Parathyroid adenoma (tissue), 2 donors: ENCODE results near the gene SIX5.
"Not testable (repeated sequence)": the region's sequence is repeated elsewhere in the genome, so short reads cannot be mapped to it uniquely, and the experiment has no call there.

Source experiments
- H2AFZ ChIP-seq: fragments of 300-600 bp; sonication (generic); one replicate; pipeline ENCODE4 v1.7.0; 2017; ENCODE audit warnings: antibody characterized with exemption, mild to moderate bottlenecking
- H3K27ac ChIP-seq: fragments of 300-600 bp; sonication (generic); one replicate; pipeline ENCODE4 v1.7.0; 2017
- H3K27me3 ChIP-seq: fragments of 300-600 bp; sonication (generic); one replicate; pipeline ENCODE4 v1.7.0; 2017; ENCODE audit warnings: low read length; ENCODE audit not compliant: control insufficient read depth, insufficient read depth
- H3K36me3 ChIP-seq: fragments of 300-600 bp; sonication (generic); one replicate; pipeline ENCODE4 v1.7.0; 2017; ENCODE audit warnings: low read length; ENCODE audit not compliant: control insufficient read depth, insufficient read depth
- H3K4me1 ChIP-seq: fragments of 300-600 bp; sonication (generic); one replicate; pipeline ENCODE4 v1.7.0; 2017; ENCODE audit warnings: control low read depth
- H3K4me2 ChIP-seq: fragments of 300-600 bp; sonication (generic); one replicate; pipeline ENCODE4 v1.7.0; 2017; ENCODE audit warnings: low read length
- H3K4me3 ChIP-seq: fragments of 300-600 bp; sonication (generic); one replicate; pipeline ENCODE4 v1.7.0; 2017; ENCODE audit warnings: low read depth, low read length
- H3K79me2 ChIP-seq: fragments of 300-600 bp; sonication (generic); one replicate; pipeline ENCODE4 v1.7.0; 2017; ENCODE audit warnings: control low read depth
- H3K9ac ChIP-seq: fragments of 300-600 bp; sonication (generic); one replicate; pipeline ENCODE4 v1.7.0; 2017; ENCODE audit warnings: mild to moderate bottlenecking
- H3K9me3 ChIP-seq: fragments of 300-600 bp; sonication (generic); one replicate; pipeline ENCODE4 v1.7.0; 2017; ENCODE audit warnings: low read length; ENCODE audit not compliant: control insufficient read depth
- TF ChIP-seq, protein P1 (sequence below): fragments of 300-600 bp; sonication (generic); IDR thresholded peaks from one replicate; pipeline ENCODE4 v1.7.0; 2017; ENCODE audit warnings: antibody characterized with exemption, mild to moderate bottlenecking
- donor health status: primary hyperparathyroidism.

SIX5 gene

DNA sequence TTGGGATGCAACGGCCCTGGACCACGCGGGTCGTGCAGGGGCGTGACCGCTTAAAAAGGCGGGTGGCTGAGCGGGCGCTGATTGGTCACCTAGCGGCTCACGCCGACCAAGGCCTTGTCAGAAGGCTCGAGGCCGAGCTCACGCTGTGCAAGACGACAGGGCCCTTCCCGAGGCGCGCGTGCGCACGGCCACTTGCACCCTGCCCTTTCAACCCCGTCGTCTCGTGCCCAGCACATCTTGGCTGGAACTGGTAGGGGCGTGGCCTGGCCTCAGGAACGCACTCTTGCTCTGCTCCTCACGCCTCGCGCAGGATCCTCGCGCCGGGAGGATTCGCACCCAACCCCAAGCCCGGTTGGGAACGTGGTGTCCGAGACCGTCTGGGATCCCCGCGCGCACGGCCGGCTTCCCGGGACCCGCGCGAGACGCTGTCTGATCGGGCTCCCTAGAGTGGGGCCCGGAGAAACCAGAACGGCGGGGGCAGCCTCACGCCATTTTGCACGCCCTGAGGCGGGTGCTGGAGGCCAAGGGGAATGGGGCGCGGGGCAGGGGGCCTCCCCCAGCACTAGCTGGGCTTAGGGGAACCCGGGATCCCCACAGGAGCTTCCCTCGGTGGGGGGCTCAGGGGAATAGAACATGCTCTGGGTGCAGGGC lies 35.8 kb downstream of the SIX5 start, which contains the start of gene MEIOSIN:
Gene MEIOSIN, plus strand, starts transcription at position 280 of the 651 bp plus-strand sequence. CDS start 1,938 bp downstream, outside the sequence.
- no peak within 1 kb of the TSS for H3K4me3 ChIP-seq
- peaks cover 6% of the 10 kb centered on the region for H3K4me1 ChIP-seq
- no peak within 1 kb of the TSS for H2AFZ ChIP-seq
- no peak within 1 kb of the TSS for H3K9ac ChIP-seq
- H3K9me3 ChIP-seq = no peaks in the 10 kb centered on the region
- no peaks in the 10 kb centered on the region for H3K27me3 ChIP-seq
- peaks cover 22% of the 10 kb centered on the region for H3K79me2 ChIP-seq
- no peaks in the 10 kb centered on the region for H3K36me3 ChIP-seq
- H3K4me2 ChIP-seq = no peak within 1 kb of the TSS
- no peak within 1 kb of the TSS for H3K27ac ChIP-seq
- TF ChIP-seq, protein P1, sequence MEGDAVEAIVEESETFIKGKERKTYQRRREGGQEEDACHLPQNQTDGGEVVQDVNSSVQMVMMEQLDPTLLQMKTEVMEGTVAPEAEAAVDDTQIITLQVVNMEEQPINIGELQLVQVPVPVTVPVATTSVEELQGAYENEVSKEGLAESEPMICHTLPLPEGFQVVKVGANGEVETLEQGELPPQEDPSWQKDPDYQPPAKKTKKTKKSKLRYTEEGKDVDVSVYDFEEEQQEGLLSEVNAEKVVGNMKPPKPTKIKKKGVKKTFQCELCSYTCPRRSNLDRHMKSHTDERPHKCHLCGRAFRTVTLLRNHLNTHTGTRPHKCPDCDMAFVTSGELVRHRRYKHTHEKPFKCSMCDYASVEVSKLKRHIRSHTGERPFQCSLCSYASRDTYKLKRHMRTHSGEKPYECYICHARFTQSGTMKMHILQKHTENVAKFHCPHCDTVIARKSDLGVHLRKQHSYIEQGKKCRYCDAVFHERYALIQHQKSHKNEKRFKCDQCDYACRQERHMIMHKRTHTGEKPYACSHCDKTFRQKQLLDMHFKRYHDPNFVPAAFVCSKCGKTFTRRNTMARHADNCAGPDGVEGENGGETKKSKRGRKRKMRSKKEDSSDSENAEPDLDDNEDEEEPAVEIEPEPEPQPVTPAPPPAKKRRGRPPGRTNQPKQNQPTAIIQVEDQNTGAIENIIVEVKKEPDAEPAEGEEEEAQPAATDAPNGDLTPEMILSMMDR = no peak

DNA sequence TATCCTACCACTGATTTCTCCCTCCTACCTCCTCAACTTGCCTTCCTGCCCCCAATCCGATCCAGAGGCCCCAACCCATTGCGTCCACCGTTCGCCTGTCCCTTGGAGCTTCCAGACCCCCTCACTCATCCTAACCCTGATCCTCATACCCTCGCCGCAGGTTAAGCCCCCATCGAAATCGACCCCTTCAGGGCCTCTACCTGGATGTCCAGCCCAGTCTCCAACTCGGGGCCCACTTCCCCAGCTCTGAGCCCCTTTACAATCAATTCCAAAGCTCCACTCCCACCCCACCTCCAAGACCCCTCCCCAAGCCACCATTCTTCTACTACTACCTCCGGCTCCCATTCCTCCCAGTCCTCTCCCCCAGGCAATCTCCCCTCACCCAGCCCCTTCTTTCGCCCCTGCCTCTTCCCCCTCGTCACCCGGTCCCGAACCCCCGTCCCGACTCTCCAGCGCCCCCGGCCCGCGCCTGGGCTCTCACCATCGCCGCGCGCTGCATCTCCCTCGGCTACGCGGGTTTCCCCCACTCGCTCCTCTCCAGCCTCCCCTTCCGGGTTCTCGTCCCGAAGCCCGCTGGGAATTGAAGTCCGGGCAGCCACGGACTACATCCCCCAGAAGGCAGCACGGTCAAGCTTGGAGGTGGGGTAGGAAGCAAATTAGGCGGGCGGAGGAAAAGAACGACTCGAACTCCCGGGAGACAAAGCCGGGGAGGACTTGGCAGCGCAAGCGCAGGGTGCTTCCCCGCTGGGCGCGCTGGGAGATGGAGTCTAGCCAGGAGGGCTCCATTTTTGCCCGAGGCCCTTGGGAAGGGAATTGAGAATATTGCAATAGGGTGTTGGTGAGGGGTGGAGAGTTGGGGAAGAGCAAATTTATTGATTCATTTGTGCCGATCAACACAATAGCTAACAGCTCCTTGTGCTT lies 38.4 kb downstream of the SIX5 start, which contains the start of gene FBXO46:
Gene FBXO46, minus strand, starts transcription at position 529 of the 921 bp plus-strand sequence. CDS start 17,401 bp downstream, outside the sequence.
- no peaks in the 10 kb centered on the region for H3K36me3 ChIP-seq
- H2AFZ ChIP-seq = peak within 1 kb of the TSS; percentile 89
- peaks cover 6% of the 10 kb centered on the region for H3K4me1 ChIP-seq
- peak within 1 kb of the TSS; percentile 56 for H3K4me3 ChIP-seq
- H3K27ac ChIP-seq = peak within 1 kb of the TSS; percentile 34
- H3K9ac ChIP-seq = no peak within 1 kb of the TSS
- H3K79me2 ChIP-seq = peaks cover 47% of the 10 kb centered on the region
- no peaks in the 10 kb centered on the region for H3K27me3 ChIP-seq
- TF ChIP-seq, protein P1 = peak; percentile 24
- H3K9me3 ChIP-seq = no peaks in the 10 kb centered on the region
- H3K4me2 ChIP-seq = peak within 1 kb of the TSS; percentile 82

- Histone ChIP-seq H3K4me1 (peaks cover 6% of the 10 kb centered on the region), H2AFZ (peak overlapping the region; percentile 89), H3K9ac (no peak overlapping the region), H3K9me3 (no peaks in the 10 kb centered on the region), H3K27me3 (no peaks in the 10 kb centered on the region), H3K4me3 (peak overlapping the region; percentile 56), H3K79me2 (peaks cover 55% of the 10 kb centered on the region), H3K27ac (peak overlapping the region; percentile 34), H3K36me3 (no peaks in the 10 kb centered on the region), H3K4me2 (peak overlapping the region; percentile 82)
- TF ChIP-seq, protein P1 = no peak
Observed at GRCh38 chr19:45729800-45730290, 39.2 kb downstream of the SIX5 start.

- H3K27ac ChIP-seq, H2AFZ ChIP-seq, H3K4me1 ChIP-seq, H3K4me3 ChIP-seq, H3K4me2 ChIP-seq, H3K27me3 ChIP-seq, H3K9ac ChIP-seq, H3K36me3 ChIP-seq, H3K9me3 ChIP-seq: not testable (repeated sequence)
- H3K79me2 ChIP-seq = peaks cover 58% of the 10 kb centered on the region
Observed at GRCh38 chr19:45728683-45729082, 40.4 kb downstream of the SIX5 start.

GRCh38 chr19:45720065-45720464 lies 49.0 kb downstream of the SIX5 start:
- not testable (repeated sequence) for H3K27me3 ChIP-seq, H3K4me2 ChIP-seq, H3K9ac ChIP-seq, H2AFZ ChIP-seq, H3K4me3 ChIP-seq, H3K27ac ChIP-seq, H3K9me3 ChIP-seq, H3K36me3 ChIP-seq
- Histone ChIP-seq H3K4me1 (peaks cover 13% of the 10 kb centered on the region), H3K79me2 (peaks cover 20% of the 10 kb centered on the region)
